Osteocyte (in vitro differentiated cells): ENCODE results near the gene PLCB1. TPM values are rescaled to one million over a fixed set of nuclear protein-coding genes. Genes with fewer than 3 reads are reported as not detected.

Experiments used
- DNase-seq: peaks from one replicate; pipeline ENCODE4 v3.0.0; 2021; ENCODE audit warnings: mixed read lengths; ENCODE audit not compliant: unreplicated experiment; ENCODE audit errors: extremely low spot score
- H3K27ac Mint-ChIP-seq: one replicate; pipeline ENCODE4 v1.8.0; 2021; ENCODE audit warnings: mild to moderate bottlenecking, mixed read lengths; ENCODE audit not compliant: unreplicated experiment
- H3K27me3 Mint-ChIP-seq: one replicate; pipeline ENCODE4 v1.8.0; 2021; ENCODE audit warnings: mixed read lengths; ENCODE audit not compliant: unreplicated experiment
- H3K36me3 Mint-ChIP-seq: one replicate; pipeline ENCODE4 v1.8.0; 2021; ENCODE audit warnings: mixed read lengths; ENCODE audit not compliant: unreplicated experiment
- H3K4me1 Mint-ChIP-seq: one replicate; pipeline ENCODE4 v1.8.0; 2021; ENCODE audit warnings: mixed read lengths; ENCODE audit not compliant: unreplicated experiment
- H3K4me3 Mint-ChIP-seq: one replicate; pipeline ENCODE4 v1.8.0; 2021; ENCODE audit warnings: mild to moderate bottlenecking, moderate library complexity, mixed read lengths; ENCODE audit not compliant: unreplicated experiment
- H3K9me3 Mint-ChIP-seq: one replicate; pipeline ENCODE4 v1.8.0; 2021; ENCODE audit warnings: mixed read lengths; ENCODE audit not compliant: unreplicated experiment
- total RNA-seq: library from RNA; stranded (reverse); gene quantifications from 2 replicates; pipeline ENCODE4 v1.2.1, GENCODE V29; 2021
- TF ChIP-seq, protein P1 (sequence below): fragments of 200-600 bp; sonication (generic); IDR thresholded peaks from 2 replicates; pipeline ENCODE4 v1.5.0; 2021; ENCODE audit warnings: antibody characterized with exemption, mild to moderate bottlenecking, moderate library complexity

PLCB1 gene
- total RNA-seq, 1 donor from 2014 or later: 33.3 TPM

DNA sequence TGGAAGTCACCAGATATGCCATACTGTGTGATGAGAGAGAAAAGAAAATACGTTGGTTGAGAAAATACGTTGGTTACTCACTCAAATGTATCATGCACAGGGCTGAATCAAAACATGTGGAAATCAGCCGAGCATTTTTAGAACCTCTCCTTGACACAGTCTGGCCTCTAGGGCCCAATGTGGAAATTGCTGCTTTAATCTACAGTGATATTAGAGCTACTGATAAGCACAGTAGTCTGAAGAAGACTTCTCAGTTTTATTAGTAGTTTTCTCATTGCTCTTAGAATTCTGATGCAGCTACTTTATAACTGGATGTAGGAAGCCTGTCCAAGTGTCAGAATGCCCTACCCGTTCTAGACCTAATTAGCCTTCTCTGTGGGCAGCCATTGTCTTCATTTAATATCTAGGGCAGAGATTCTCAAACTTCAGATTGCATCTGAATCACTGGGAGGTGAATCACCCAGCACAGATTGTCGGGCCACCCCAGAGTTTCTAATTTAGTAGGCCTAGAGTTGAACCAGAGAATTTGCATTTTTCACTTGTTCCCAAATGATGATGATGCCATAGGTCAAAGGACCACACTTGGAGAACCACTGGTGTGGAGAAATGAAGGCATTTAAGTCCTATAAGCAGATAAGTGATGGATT, 229.1 kb downstream of the PLCB1 start:
- H3K36me3 Mint-ChIP-seq: no peaks in the 10 kb centered on the region
- no peaks in the 10 kb centered on the region for H3K9me3 Mint-ChIP-seq
- H3K4me3 Mint-ChIP-seq: no peak overlapping the region
- no peaks in the 10 kb centered on the region for H3K27me3 Mint-ChIP-seq
- peaks cover 34% of the 10 kb centered on the region for H3K4me1 Mint-ChIP-seq
- no peak overlapping the region for H3K27ac Mint-ChIP-seq
- DNase-seq: no peak
- TF ChIP-seq, protein P1, sequence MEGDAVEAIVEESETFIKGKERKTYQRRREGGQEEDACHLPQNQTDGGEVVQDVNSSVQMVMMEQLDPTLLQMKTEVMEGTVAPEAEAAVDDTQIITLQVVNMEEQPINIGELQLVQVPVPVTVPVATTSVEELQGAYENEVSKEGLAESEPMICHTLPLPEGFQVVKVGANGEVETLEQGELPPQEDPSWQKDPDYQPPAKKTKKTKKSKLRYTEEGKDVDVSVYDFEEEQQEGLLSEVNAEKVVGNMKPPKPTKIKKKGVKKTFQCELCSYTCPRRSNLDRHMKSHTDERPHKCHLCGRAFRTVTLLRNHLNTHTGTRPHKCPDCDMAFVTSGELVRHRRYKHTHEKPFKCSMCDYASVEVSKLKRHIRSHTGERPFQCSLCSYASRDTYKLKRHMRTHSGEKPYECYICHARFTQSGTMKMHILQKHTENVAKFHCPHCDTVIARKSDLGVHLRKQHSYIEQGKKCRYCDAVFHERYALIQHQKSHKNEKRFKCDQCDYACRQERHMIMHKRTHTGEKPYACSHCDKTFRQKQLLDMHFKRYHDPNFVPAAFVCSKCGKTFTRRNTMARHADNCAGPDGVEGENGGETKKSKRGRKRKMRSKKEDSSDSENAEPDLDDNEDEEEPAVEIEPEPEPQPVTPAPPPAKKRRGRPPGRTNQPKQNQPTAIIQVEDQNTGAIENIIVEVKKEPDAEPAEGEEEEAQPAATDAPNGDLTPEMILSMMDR: no peak

DNA sequence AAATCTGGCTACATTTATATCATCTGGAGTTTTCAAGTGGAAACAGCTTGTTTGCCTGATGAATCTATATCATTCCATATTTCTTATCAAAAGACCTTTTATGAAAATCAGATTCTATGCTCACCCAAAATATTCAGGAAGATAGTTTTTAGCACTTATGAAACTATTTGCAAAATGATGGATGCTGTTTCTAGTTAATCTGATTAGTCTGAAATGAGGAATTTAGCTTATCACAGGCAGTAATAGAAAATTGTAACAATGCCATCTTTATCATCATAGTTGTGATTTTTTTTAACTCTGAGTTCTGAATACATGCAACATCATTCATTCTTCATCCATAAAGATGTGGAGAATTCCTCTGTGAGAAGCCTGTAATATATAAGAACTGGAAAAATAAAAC, 229.7 kb downstream of the PLCB1 start:
- no peaks in the 10 kb centered on the region for H3K36me3 Mint-ChIP-seq
- no peaks in the 10 kb centered on the region for H3K9me3 Mint-ChIP-seq
- H3K4me3 Mint-ChIP-seq: no peak overlapping the region
- H3K4me1 Mint-ChIP-seq: peaks cover 31% of the 10 kb centered on the region
- TF ChIP-seq, protein P1: no peak
- H3K27me3 Mint-ChIP-seq: no peaks in the 10 kb centered on the region
- DNase-seq: no peak
- H3K27ac Mint-ChIP-seq: no peak overlapping the region

DNA sequence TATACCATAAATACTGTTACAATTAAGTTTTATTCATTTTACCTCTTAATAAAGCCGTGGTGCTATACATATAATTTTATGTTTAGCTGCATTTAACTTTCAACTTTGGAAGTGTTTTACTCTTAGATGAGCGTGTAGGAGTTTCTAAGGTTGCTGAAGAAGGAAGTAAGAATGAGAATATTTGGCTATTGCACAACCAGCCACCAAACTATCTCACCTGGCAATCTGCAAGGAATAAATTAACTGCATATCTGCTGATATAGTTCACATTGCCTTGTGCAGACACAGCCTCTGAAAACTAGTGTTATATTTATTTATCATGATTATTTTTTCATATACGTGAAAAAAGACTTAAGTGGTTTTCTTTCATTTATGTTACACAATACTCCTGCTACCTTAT, 230.4 kb downstream of the PLCB1 start:
- TF ChIP-seq, protein P1: no peak
- no peak overlapping the region for H3K27ac Mint-ChIP-seq
- no peaks in the 10 kb centered on the region for H3K9me3 Mint-ChIP-seq
- H3K4me1 Mint-ChIP-seq: peaks cover 27% of the 10 kb centered on the region
- H3K36me3 Mint-ChIP-seq: no peaks in the 10 kb centered on the region
- no peak for DNase-seq
- H3K4me3 Mint-ChIP-seq: no peak overlapping the region
- no peaks in the 10 kb centered on the region for H3K27me3 Mint-ChIP-seq

DNA sequence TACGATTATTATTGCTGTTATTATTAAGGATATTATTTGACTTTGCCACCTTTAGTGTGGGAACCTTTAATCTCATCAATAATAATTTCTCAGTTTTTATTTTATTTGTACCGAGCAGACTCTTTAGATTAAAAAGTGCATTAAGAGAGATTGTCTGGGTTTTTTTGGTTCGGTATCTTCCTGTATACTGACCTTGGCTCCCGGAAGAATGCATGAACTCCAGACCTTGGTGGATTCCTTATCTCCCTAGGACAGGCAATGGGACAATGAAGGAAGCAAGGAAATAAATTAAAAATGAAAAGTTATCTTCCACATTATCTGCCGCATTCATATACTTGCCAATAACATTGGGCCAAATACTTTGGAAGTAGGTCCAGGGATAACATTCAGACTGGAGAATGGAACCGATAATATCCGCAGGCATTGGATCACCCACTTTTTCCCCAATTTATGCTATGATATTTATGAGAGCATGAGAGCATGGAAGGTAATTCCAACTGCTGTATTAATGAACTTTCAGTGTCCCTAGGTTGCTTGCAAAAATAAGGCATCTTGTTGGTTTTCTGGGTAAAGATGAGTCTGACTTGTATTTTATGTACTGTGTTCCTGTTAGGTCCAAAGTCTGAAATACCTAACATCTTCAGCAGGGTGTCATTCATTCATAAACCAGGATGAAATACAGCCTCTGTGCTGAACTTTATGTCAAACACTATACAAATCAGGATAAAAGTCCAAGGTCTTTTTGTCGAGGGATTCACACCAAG, 232.1 kb downstream of the PLCB1 start:
- H3K36me3 Mint-ChIP-seq: no peaks in the 10 kb centered on the region
- no peak overlapping the region for H3K4me3 Mint-ChIP-seq
- no peak overlapping the region for H3K27ac Mint-ChIP-seq
- no peaks in the 10 kb centered on the region for H3K9me3 Mint-ChIP-seq
- TF ChIP-seq, protein P1: no peak
- H3K27me3 Mint-ChIP-seq: no peaks in the 10 kb centered on the region
- H3K4me1 Mint-ChIP-seq: peaks cover 14% of the 10 kb centered on the region
- DNase-seq: no peak

DNA sequence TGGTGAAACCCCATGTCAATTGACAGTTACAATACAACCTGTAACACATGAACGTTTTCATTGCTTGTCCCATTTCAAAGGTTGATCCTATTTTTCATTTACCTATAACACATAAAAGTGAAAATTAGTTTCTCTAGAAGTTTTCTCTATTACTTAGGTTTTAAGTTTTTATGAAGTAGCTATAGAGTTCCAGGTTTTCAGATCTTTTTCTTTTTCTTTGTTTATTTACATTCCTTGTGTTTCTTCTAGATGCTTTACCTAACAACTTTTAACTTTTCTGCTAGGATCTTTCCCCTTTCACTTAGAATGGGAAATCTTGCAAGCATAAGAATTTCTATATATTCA, 232.6 kb downstream of the PLCB1 start:
- no peaks in the 10 kb centered on the region for H3K27me3 Mint-ChIP-seq
- peaks cover 14% of the 10 kb centered on the region for H3K4me1 Mint-ChIP-seq
- TF ChIP-seq, protein P1: no peak
- no peak overlapping the region for H3K4me3 Mint-ChIP-seq
- no peak for DNase-seq
- no peaks in the 10 kb centered on the region for H3K36me3 Mint-ChIP-seq
- no peaks in the 10 kb centered on the region for H3K9me3 Mint-ChIP-seq
- no peak overlapping the region for H3K27ac Mint-ChIP-seq
